B cell (primary cell): ENCODE results near the gene CDC42BPB. TPM values are rescaled to one million over a fixed set of nuclear protein-coding genes. Genes with fewer than 3 reads are reported as not detected.
A peak's percentile ranks its signal among the peaks of the same experiment; 100 is the strongest.

Source experiments
- ATAC-seq: fragments of 200-7000 bp; cut with Tn5 transposase; one replicate; pipeline ENCODE4 v1.10.0; 2021; ENCODE audit warnings: low read depth, mild to moderate bottlenecking, moderate number of reproducible peaks, moderate library complexity
- CTCF ChIA-PET: fragments of 350-600 bp; sonication (Branson Sonifier 250); formaldehyde crosslinking; loops from one replicate; lab custom pipeline; 2021; ENCODE audit warnings: antibody characterized with exemption, inconsistent platforms; lab: Charles Lee
- POLR2A ChIA-PET: fragments of 350-600 bp; sonication (Branson Sonifier 250); formaldehyde crosslinking; loops from one replicate; lab custom pipeline; 2021; ENCODE audit warnings: antibody characterized with exemption; lab: Charles Lee
- DNase-seq: peaks from one replicate; pipeline ENCODE4 v3.0.0; 2013
- H2AFZ ChIP-seq: 2 replicates; pipeline ENCODE4 v1.6.1; 2012; ENCODE audit warnings: mild to moderate bottlenecking, low read depth, low read length; ENCODE audit not compliant: insufficient read depth, poor library complexity, severe bottlenecking
- H3K27ac ChIP-seq, 2 donors: 1 replicate in 1 of 2; 2 replicates in 1 of 2; pipeline ENCODE4 v1.5.1; 2012 to 2013; ENCODE audit warnings: low read length in 2 of 2, mild to moderate bottlenecking in 2 of 2, moderate library complexity in 1 of 2
- H3K27me3 ChIP-seq, 4 experiments: fragments of 200-600 bp in 1 of 4; sonication (generic) in 1 of 4; replicated peaks in 1 of 4; 1 replicate in 2 of 4; 2 replicates in 2 of 4; pipeline versions ENCODE4 v1.6.1 to v1.7.0; 2013 to 2016; ENCODE audit warnings: low read length in 3 of 4, mild to moderate bottlenecking in 2 of 4, mixed read lengths in 1 of 4, moderate library complexity in 1 of 4; ENCODE audit not compliant: insufficient read depth in 4 of 4, control insufficient read depth in 3 of 4; ENCODE audit errors: control extremely low read depth in 1 of 4
- H3K36me3 ChIP-seq, 2 experiments: replicated peaks in 1 of 2; 1 replicate in 1 of 2; 2 replicates in 1 of 2; pipeline versions ENCODE4 v1.6.1 to v1.7.1; 2013; ENCODE audit warnings: low read length in 1 of 2; ENCODE audit not compliant: insufficient read depth in 2 of 2, control insufficient read depth in 1 of 2; ENCODE audit errors: control extremely low read depth in 1 of 2, extremely low read depth in 1 of 2
- H3K4me1 ChIP-seq, 2 donors: fragments of 200-600 bp in 1 of 2; sonication (generic) in 1 of 2; 1 replicate in 1 of 2; 2 replicates in 1 of 2; pipeline versions ENCODE4 v1.5.1 to v1.6.1; 2013 to 2017; ENCODE audit warnings: low read length in 2 of 2; ENCODE audit not compliant: control insufficient read depth in 2 of 2, insufficient read depth in 2 of 2
- H3K4me2 ChIP-seq: replicated peaks from 2 replicates; pipeline ENCODE3; 2012; ENCODE audit warnings: mild to moderate bottlenecking, low read depth, low read length; ENCODE audit not compliant: poor library complexity, severe bottlenecking
- H3K4me3 ChIP-seq, 5 experiments: fragments of 200-600 bp in 1 of 5; sonication (generic) in 1 of 5; 1 replicate in 3 of 5; 2 replicates in 2 of 5; pipeline versions ENCODE4 v1.5.1 to v1.7.0; 2011 to 2016; ENCODE audit warnings: low read length in 4 of 5, mild to moderate bottlenecking in 4 of 5, low read depth in 2 of 5, control low read depth in 1 of 5, moderate library complexity in 1 of 5; ENCODE audit not compliant: insufficient read depth in 1 of 5; ENCODE audit errors: control extremely low read depth in 1 of 5, extremely low read depth in 1 of 5
- H3K79me2 ChIP-seq: fragments of 200-600 bp; sonication (generic); one replicate; pipeline ENCODE4 v1.6.0; 2016; ENCODE audit warnings: low read length; ENCODE audit not compliant: control insufficient read depth, insufficient read depth
- H3K9ac ChIP-seq: fragments of 200-600 bp; sonication (generic); 2 replicates; pipeline ENCODE4 v1.6.1; 2017; ENCODE audit warnings: mild to moderate bottlenecking, low read length, moderate library complexity
- H3K9me3 ChIP-seq, 3 donors: one replicate each; pipeline versions ENCODE4 v1.6.1 to v1.7.1; 2013; ENCODE audit warnings: low read length in 2 of 3; ENCODE audit not compliant: control insufficient read depth in 2 of 3, insufficient read depth in 1 of 3; ENCODE audit errors: control extremely low read depth in 1 of 3
- H4K20me1 ChIP-seq: 2 replicates; pipeline ENCODE4 v1.6.0; 2012; ENCODE audit warnings: mild to moderate bottlenecking, low read length; ENCODE audit not compliant: insufficient read depth, control insufficient read depth, poor library complexity, severe bottlenecking
- H3K27ac Mint-ChIP-seq: one replicate; pipeline ENCODE4 v1.8.0; 2021; ENCODE audit warnings: mixed read lengths
- H3K27me3 Mint-ChIP-seq: one replicate; pipeline ENCODE4 v1.8.0; 2021; ENCODE audit warnings: mixed read lengths
- H3K4me1 Mint-ChIP-seq: one replicate; pipeline ENCODE4 v1.8.0; 2021; ENCODE audit warnings: mixed read lengths
- H3K4me3 Mint-ChIP-seq: one replicate; pipeline ENCODE4 v1.8.0; 2021; ENCODE audit warnings: mixed read lengths
- H3K9me3 Mint-ChIP-seq: one replicate; pipeline ENCODE4 v1.8.0; 2022; ENCODE audit warnings: mixed read lengths; ENCODE audit not compliant: insufficient read depth
- CTCF ChIP-seq: fragments of 200-600 bp; IDR thresholded peaks from one replicate; pipeline ENCODE4 v1.8.0; 2022; ENCODE audit warnings: antibody characterized with exemption, mild to moderate bottlenecking
- EZH2 ChIP-seq: IDR thresholded peaks from 2 replicates; pipeline ENCODE4 v1.6.1; 2012; ENCODE audit warnings: borderline replicate concordance, low read depth, mild to moderate bottlenecking, moderate library complexity, low read length; ENCODE audit not compliant: insufficient read depth, poor library complexity, severe bottlenecking
- WGBS: methylation state at CpG from one replicate; pipeline ENCODE4 v1.1.5; 2013; ENCODE audit warnings: missing lambda C conversion rate; ENCODE audit not compliant: insufficient coverage; 5-methylcytosine and 5-hydroxymethylcytosine counted together
- intact Hi-C: fragments of 100-400 bp; cut with micrococcal nuclease; formaldehyde crosslinking; loops from one replicate; pipeline ENCODE4 v1.10.0; 2022
- polyA plus RNA-seq: library from polyadenylated mRNA; depleted of rRNA; stranded (reverse); fragments of >200 nt; gene quantifications from 2 replicates; pipeline ENCODE4 v1.2.3, GENCODE V29; 2012
- total RNA-seq, 2 donors: library from RNA; stranded (reverse); fragments of 120-200 nt in 1 of 2; gene quantifications; 1 replicate in 1 of 2; 2 replicates in 1 of 2; pipeline versions ENCODE4 v1.2.3 to v1.2.4, GENCODE V29; 2013 to 2022

The CDC42BPB gene
- total and polyA plus RNA-seq, 2 donors (not counting 1 experiment from before 2014, with no cell fraction given) = 23.9 to 52.5 TPM

GRCh38 chr14:102922490-102923200, 134.7 kb downstream of the CDC42BPB start, which contains the start of gene AMN:
AMN (plus strand) TSS chr14:102922663; CDS start chr14:102922689, 26 bp downstream.
- TF ChIP-seq CTCF (no peak), EZH2 (no peak)
- peaks cover 14% of the 10 kb centered on the region for H3K27me3 Mint-ChIP-seq
- no peaks in the 10 kb centered on the region for H3K9me3 Mint-ChIP-seq
- peaks cover 33 to 34% of the 10 kb centered on the region in 2 donors for H3K4me1 ChIP-seq
- no peaks in the 10 kb centered on the region for H3K79me2 ChIP-seq
- no peaks in the 10 kb centered on the region for H4K20me1 ChIP-seq
- H3K9me3 ChIP-seq = peaks cover 0 to 20% (median 0%) of the 10 kb centered on the region in 3 donors
- H3K27me3 ChIP-seq = peaks cover 0 to 31% (median 12%) of the 10 kb centered on the region in 4 experiments
- 8% methylated on average over 56 of the region's 56 CpGs for WGBS
- H3K27ac Mint-ChIP-seq = no peak within 1 kb of the TSS
- peak within 1 kb of the TSS; percentile 65 for H3K9ac ChIP-seq
- H3K4me2 ChIP-seq = peak within 1 kb of the TSS; percentile 91
- H3K4me3 ChIP-seq = peak within 1 kb of the TSS in 4 of 5 experiments; percentile 30 to 62 (median 49)
- peaks cover 28% of the 10 kb centered on the region for H3K4me1 Mint-ChIP-seq
- CTCF ChIA-PET = interaction anchor here (2.4 kb wide), 1 partner anchor 228 kb away, joined by 8 read pairs; no protein-coding TSS in a partner anchor
- no peak within 1 kb of the TSS for H3K4me3 Mint-ChIP-seq
- no peaks in the 10 kb centered on the region for H3K36me3 ChIP-seq
- DNase-seq (peak; percentile 44), ATAC-seq (peak; percentile 31)
- intact Hi-C loops = loop anchor here (10.0 kb wide), 1 partner anchor 132 kb away; the partner anchor contains the start of gene CDC42BPB
- peak within 1 kb of the TSS; percentile 40 for H2AFZ ChIP-seq
- POLR2A ChIA-PET = no interaction called here
- no peak within 1 kb of the TSS for H3K27ac ChIP-seq

GRCh38 chr14:102920998-102921304, 136.4 kb downstream of the CDC42BPB start:
- no peaks in the 10 kb centered on the region for H3K9me3 Mint-ChIP-seq
- WGBS = 100% methylated on average over 1 of the region's 1 CpG
- peaks cover 46% of the 10 kb centered on the region in 2 donors for H3K4me1 ChIP-seq
- no peak overlapping the region for H3K27ac Mint-ChIP-seq
- no peaks in the 10 kb centered on the region for H3K36me3 ChIP-seq
- H4K20me1 ChIP-seq = no peaks in the 10 kb centered on the region
- DNase-seq (no peak), ATAC-seq (no peak)
- H3K4me2 ChIP-seq = no peak overlapping the region
- intact Hi-C loops = loop anchor here (10.0 kb wide), 1 partner anchor 134 kb away; the partner anchor contains the start of gene CDC42BPB
- peaks cover 38% of the 10 kb centered on the region for H3K4me1 Mint-ChIP-seq
- no peak overlapping the region for H3K27ac ChIP-seq
- no peaks in the 10 kb centered on the region for H3K79me2 ChIP-seq
- H3K4me3 Mint-ChIP-seq = no peak overlapping the region
- CTCF ChIA-PET = interaction anchor here (2.4 kb wide), 1 partner anchor 226 kb away, joined by 8 read pairs; no protein-coding TSS in a partner anchor
- H3K9ac ChIP-seq = no peak overlapping the region
- peaks cover 0 to 28% (median 12%) of the 10 kb centered on the region in 4 experiments for H3K27me3 ChIP-seq
- TF ChIP-seq EZH2 (no peak), CTCF (no peak)
- POLR2A ChIA-PET = no interaction called here
- H3K27me3 Mint-ChIP-seq = peaks cover 11% of the 10 kb centered on the region
- H3K9me3 ChIP-seq = peaks cover 0 to 17% (median 0%) of the 10 kb centered on the region in 3 donors
- H2AFZ ChIP-seq = no peak overlapping the region
- no peak overlapping the region for H3K4me3 ChIP-seq
